HFF-Myc (cell line): ENCODE data around the gene IKZF5.

ENCODE experiments used
- DNase-seq: peaks from one replicate; pipeline ENCODE4 v3.0.0-alpha.2; 2011; ENCODE audit warnings: low read depth; ENCODE audit errors: extremely low read depth
- H3K4me3 ChIP-seq: replicated peaks from 2 replicates; pipeline ENCODE4 v1.5.1; 2011; ENCODE audit warnings: low read depth, mild to moderate bottlenecking, control low read depth, low read length
- CTCF ChIP-seq: IDR thresholded peaks from 2 replicates; pipeline ENCODE4 v1.5.1; 2012; ENCODE audit warnings: mild to moderate bottlenecking, low read depth, low read length, control low read depth; ENCODE audit errors: missing control alignments

The IKZF5 gene

GRCh38 chr10:123026302-123026701 is 17.7 kb upstream of the IKZF5 start:
- DNase-seq = no peak
- no peak for TF ChIP-seq CTCF
- H3K4me3 ChIP-seq = no peak overlapping the region

GRCh38 chr10:123024540-123024939 is 15.9 kb upstream of the IKZF5 start:
- H3K4me3 ChIP-seq = no peak overlapping the region
- TF ChIP-seq CTCF = no peak
- DNase-seq = no peak

- no peak overlapping the region for H3K4me3 ChIP-seq
- DNase-seq = no peak
- peak; percentile 35 for TF ChIP-seq CTCF
These were observed 12.9 kb upstream of the IKZF5 start for GRCh38 chr10:123021517-123021916.

- TF ChIP-seq CTCF = no peak
- H3K4me3 ChIP-seq = no peak overlapping the region
- DNase-seq = no peak
These were observed 11.5 kb upstream of the IKZF5 start for GRCh38 chr10:123019941-123020703.

- H3K4me3 ChIP-seq = no peak overlapping the region
- TF ChIP-seq CTCF = no peak
- no peak for DNase-seq
These were observed 10.7 kb upstream of the IKZF5 start for GRCh38 chr10:123019264-123019663.

- no peak for TF ChIP-seq CTCF
- no peak overlapping the region for H3K4me3 ChIP-seq
- no peak for DNase-seq
These were observed 9.9 kb upstream of the IKZF5 start for GRCh38 chr10:123018531-123018930.
